Epithelial cell of esophagus (primary cell): Measurements from ENCODE around the gene SYT2.
"Not testable (repeated sequence)": the region's sequence is repeated elsewhere in the genome, so short reads cannot be mapped to it uniquely, and the experiment has no call there.

Source experiments
- DNase-seq: peaks from one replicate; pipeline ENCODE4 v3.0.0; 2010; ENCODE audit warnings: low read depth
- H3K4me3 ChIP-seq: 2 replicates; pipeline ENCODE4 v1.5.1; 2011; ENCODE audit warnings: mild to moderate bottlenecking, low read length, control low read depth
- CTCF ChIP-seq: IDR thresholded peaks from 2 replicates; pipeline ENCODE4 v1.5.1; 2011; ENCODE audit warnings: low read depth, mild to moderate bottlenecking, low read length, control low read depth, inconsistent platforms; ENCODE audit not compliant: insufficient read depth; ENCODE audit errors: missing control alignments

Gene SYT2

GRCh38 chr1:202547215-202547614 lies 163.0 kb downstream of the SYT2 start:
- no peak for TF ChIP-seq CTCF
- no peak for DNase-seq
- H3K4me3 ChIP-seq, result no peak overlapping the region

GRCh38 chr1:202546796-202547195 lies 163.5 kb downstream of the SYT2 start:
- not testable (repeated sequence) for DNase-seq, H3K4me3 ChIP-seq

- H3K4me3 ChIP-seq, DNase-seq: not testable (repeated sequence)
Measured at GRCh38 chr1:202546377-202546776, 163.9 kb downstream of the SYT2 start.

GRCh38 chr1:202545647-202546303 lies 164.5 kb downstream of the SYT2 start:
- H3K4me3 ChIP-seq, DNase-seq: not testable (repeated sequence)

- not testable (repeated sequence) for H3K4me3 ChIP-seq, DNase-seq
Measured at GRCh38 chr1:202544766-202545449, 165.3 kb downstream of the SYT2 start.

- DNase-seq, result peak; percentile 75
Measured at GRCh38 chr1:202543537-202543936, 166.7 kb downstream of the SYT2 start.

GRCh38 chr1:202542415-202542814 lies 167.8 kb downstream of the SYT2 start:
- H3K4me3 ChIP-seq, DNase-seq: not testable (repeated sequence)

More at GRCh38 chr1:202543537-202543936, 166.7 kb downstream of the SYT2 start:
- H3K4me3 ChIP-seq, result not testable (repeated sequence)

- DNase-seq, H3K4me3 ChIP-seq: not testable (repeated sequence)
Measured at GRCh38 chr1:202540858-202541257, 169.4 kb downstream of the SYT2 start.
